Stimulated activated naive CD4-positive, alpha-beta T cell (primary cell): Measurements from ENCODE around the gene YIPF2.

Experiments
- DNase-seq, 6 experiments: peaks; one replicate each; lab custom pipeline; 2025; lab: John Stamatoyannopoulos, UW

YIPF2 gene

GRCh38 chr19:10874024-10874423 is 54.4 kb downstream of the YIPF2 start:
- no peak for DNase-seq

- peak in 2 of 6 experiments; percentile 9 to 41 for DNase-seq
These were observed 55.8 kb downstream of the YIPF2 start for GRCh38 chr19:10872546-10873107.
